GM23248 (cell line): ENCODE data around the gene SLIT3.

Experiments used
- EZH2 ChIP-seq: fragments of 200-600 bp; sonication (generic); IDR thresholded peaks from 2 replicates; pipeline ENCODE4 v1.6.1; 2018; ENCODE audit warnings: antibody characterized with exemption, mild to moderate bottlenecking; ENCODE audit not compliant: insufficient read depth, poor library complexity, severe bottlenecking
- EZH2phosphoT487 ChIP-seq: fragments of 200-600 bp; sonication (generic); IDR thresholded peaks from 2 replicates; pipeline ENCODE4 v1.6.1; 2018; ENCODE audit warnings: antibody characterized with exemption, moderate library complexity, mild to moderate bottlenecking, low read depth; ENCODE audit not compliant: insufficient read depth

DNA sequence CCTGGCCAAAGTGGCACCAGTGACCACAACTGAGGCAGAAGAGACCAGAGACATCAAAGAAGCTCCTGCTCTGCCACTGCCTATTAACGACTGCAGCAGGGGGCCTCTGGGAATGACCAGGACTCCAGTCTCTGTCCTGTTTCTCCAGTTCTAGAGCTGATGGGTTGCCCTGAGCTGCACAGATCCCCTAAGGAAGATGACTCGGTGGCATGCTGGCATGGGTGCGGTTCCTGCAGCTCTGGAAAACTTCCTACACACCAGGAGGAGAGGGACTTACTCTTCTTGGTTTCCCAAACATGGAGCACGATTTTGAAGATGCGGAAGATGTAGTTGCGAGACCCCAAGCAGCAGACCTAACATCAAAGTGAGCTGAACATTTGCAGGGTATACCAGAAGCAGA is 2.7 kb downstream of the SLIT3 start:
- TF ChIP-seq EZH2 (no peak), EZH2phosphoT487 (no peak)
